Peyer's patch (tissue), 4 donors: ENCODE results near the gene HIPK4.

Source experiments
- POLR2A ChIP-seq, 2 donors: fragments of 450-650 bp; IDR thresholded peaks; one replicate each; pipeline ENCODE4 v1.5.1; 2017; ENCODE audit warnings: antibody characterized with exemption in 2 of 2, mild to moderate bottlenecking in 2 of 2, moderate library complexity in 2 of 2
- TF ChIP-seq, protein P1 (sequence below), 6 experiments: fragments of 450-650 bp in 4 of 6; fragments of 200-600 bp in 2 of 6; sonication (generic) in 1 of 6; IDR thresholded peaks; one replicate each; pipeline ENCODE4 v1.5.1; 2017 to 2019; ENCODE audit warnings: antibody characterized with exemption in 6 of 6, mild to moderate bottlenecking in 3 of 6, moderate library complexity in 1 of 6

DNA sequence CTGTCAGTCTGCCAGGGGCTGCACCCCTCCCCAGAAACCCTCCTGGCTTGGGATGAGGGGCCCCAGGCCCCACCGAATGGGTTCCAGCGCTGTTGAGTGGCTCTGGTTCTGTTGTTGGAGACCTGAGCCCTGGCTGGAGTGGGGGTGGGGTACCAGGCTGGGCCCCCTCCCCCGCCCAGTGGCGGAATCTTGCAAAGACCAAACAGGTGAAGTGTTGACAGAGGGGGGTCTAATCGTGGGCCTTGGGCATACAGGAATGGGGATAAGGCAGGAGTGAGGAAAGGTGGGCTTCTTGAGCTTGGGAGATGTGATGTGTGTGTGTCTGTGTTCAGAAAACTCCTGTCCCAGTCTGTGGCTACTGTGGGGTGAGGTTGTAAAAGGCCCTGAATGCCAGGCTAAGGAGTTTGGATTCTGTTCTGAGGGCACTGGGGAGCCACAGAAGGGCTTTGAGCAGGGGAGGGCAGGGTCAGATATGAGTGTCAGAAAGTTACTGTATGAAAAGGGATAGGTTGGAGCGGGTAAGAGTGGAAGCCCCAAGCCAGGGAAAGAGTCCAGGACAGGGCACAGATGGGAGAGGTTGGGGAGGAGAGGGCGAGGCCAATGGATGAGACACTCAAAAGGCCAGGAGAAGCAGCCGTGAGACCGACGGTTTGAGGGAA is at the start of gene HIPK4:
- TF ChIP-seq, protein P1, sequence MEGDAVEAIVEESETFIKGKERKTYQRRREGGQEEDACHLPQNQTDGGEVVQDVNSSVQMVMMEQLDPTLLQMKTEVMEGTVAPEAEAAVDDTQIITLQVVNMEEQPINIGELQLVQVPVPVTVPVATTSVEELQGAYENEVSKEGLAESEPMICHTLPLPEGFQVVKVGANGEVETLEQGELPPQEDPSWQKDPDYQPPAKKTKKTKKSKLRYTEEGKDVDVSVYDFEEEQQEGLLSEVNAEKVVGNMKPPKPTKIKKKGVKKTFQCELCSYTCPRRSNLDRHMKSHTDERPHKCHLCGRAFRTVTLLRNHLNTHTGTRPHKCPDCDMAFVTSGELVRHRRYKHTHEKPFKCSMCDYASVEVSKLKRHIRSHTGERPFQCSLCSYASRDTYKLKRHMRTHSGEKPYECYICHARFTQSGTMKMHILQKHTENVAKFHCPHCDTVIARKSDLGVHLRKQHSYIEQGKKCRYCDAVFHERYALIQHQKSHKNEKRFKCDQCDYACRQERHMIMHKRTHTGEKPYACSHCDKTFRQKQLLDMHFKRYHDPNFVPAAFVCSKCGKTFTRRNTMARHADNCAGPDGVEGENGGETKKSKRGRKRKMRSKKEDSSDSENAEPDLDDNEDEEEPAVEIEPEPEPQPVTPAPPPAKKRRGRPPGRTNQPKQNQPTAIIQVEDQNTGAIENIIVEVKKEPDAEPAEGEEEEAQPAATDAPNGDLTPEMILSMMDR (IDR thresholded peaks at IDR 0.05), result no peak
- no peak for TF ChIP-seq POLR2A (IDR thresholded peaks at IDR 0.05)
